ENCODE measurements around the gene DSTN. TPM values are rescaled to one million over a fixed set of nuclear protein-coding genes. Genes with fewer than 3 reads are reported as not detected.

The DSTN gene
- total RNA-seq, 1 donor from 2014 or later, result 326 TPM

DNA sequence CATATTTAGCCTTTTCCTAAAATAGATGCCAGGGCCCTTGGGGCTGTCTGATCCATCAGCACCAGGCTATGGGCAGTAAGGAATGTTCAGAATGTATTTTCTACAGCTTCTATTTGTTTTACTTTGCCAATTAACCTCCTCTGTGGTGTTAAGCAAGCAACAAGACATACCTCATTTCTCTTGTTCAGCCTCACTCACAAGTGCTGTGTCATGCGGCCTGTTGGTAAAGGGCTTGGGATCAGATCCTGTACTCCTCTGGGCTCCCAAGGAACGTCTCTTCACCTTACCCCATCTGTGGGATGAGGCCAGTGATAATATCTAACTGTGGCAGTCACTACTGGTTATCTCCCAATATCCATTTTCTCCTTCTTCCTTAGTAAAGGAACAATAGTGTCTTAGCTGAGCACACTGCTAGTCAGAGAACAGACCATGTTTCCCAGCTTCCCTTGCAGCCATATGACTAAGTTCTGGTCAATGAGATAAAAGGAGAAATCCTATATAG lies 7.0 kb upstream of the DSTN start:
- no peak overlapping the region for H3K4me3 ChIP-seq
- no peaks in the 10 kb centered on the region for H3K36me3 ChIP-seq
- TF ChIP-seq POLR2AphosphoS5 (IDR thresholded peaks at IDR 0.05; ENCODE audit: insufficient read depth in 1 of 2, low read depth in 1 of 2), result no peak
- TF ChIP-seq, protein P1, sequence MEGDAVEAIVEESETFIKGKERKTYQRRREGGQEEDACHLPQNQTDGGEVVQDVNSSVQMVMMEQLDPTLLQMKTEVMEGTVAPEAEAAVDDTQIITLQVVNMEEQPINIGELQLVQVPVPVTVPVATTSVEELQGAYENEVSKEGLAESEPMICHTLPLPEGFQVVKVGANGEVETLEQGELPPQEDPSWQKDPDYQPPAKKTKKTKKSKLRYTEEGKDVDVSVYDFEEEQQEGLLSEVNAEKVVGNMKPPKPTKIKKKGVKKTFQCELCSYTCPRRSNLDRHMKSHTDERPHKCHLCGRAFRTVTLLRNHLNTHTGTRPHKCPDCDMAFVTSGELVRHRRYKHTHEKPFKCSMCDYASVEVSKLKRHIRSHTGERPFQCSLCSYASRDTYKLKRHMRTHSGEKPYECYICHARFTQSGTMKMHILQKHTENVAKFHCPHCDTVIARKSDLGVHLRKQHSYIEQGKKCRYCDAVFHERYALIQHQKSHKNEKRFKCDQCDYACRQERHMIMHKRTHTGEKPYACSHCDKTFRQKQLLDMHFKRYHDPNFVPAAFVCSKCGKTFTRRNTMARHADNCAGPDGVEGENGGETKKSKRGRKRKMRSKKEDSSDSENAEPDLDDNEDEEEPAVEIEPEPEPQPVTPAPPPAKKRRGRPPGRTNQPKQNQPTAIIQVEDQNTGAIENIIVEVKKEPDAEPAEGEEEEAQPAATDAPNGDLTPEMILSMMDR (IDR thresholded peaks at IDR 0.05), result no peak
- no peak for TF ChIP-seq POLR2A (IDR thresholded peaks at IDR 0.05)
- H3K27me3 ChIP-seq, result no peaks in the 10 kb centered on the region
- DNase-seq (ENCODE audit: extremely low spot score in 2 of 2), result no peak
- intact Hi-C loops (cut with DNase I), result no loop called here
- H3K4me1 ChIP-seq, result peaks cover 26% of the 10 kb centered on the region
- no peaks in the 10 kb centered on the region for H3K9me3 ChIP-seq
- no peak overlapping the region for H3K27ac ChIP-seq

DNA sequence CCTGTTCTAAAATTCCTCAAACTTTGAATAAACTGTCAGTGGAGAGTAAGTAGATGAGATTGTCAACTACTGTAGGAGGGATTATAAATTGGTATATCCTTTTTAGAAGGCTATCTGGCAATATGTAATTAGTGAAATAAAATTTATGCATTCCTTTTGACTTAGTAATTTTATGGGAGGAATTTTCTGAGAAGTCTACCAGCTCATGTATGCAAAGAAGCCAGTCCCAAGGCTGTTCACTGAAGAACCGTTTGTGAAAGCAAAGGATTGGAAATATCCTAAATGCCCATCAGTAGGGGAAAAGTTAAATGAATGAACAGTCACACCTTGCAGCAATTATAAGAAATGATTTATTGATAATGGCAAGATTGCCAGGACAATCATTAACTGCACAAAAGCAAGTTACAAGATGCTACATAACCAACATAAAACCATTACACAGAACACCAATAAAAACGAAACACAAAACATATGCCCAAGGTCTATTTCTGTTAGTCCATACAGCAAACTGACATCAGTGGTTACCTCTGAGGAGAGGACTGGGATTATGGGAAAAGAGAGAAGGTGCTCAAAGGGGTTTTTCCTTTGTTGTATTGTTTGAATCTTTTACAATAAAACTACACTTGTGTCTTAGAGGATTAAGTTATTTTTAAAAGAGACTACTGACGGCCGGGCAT lies 4.6 kb upstream of the DSTN start:
- DNase-seq (ENCODE audit: extremely low spot score in 2 of 2), result no peak
- peaks cover 16% of the 10 kb centered on the region for H3K4me1 ChIP-seq
- TF ChIP-seq, protein P1 (IDR thresholded peaks at IDR 0.05), result no peak
- TF ChIP-seq POLR2AphosphoS5 (IDR thresholded peaks at IDR 0.05; ENCODE audit: insufficient read depth in 1 of 2, low read depth in 1 of 2) (no peak), POLR2A (IDR thresholded peaks at IDR 0.05) (no peak)
- H3K27ac ChIP-seq, result no peak overlapping the region
- H3K4me3 ChIP-seq, result no peak overlapping the region
- H3K36me3 ChIP-seq, result no peaks in the 10 kb centered on the region
- no peaks in the 10 kb centered on the region for H3K9me3 ChIP-seq
- H3K27me3 ChIP-seq, result no peaks in the 10 kb centered on the region
- intact Hi-C loops (cut with DNase I), result no loop called here

DNA sequence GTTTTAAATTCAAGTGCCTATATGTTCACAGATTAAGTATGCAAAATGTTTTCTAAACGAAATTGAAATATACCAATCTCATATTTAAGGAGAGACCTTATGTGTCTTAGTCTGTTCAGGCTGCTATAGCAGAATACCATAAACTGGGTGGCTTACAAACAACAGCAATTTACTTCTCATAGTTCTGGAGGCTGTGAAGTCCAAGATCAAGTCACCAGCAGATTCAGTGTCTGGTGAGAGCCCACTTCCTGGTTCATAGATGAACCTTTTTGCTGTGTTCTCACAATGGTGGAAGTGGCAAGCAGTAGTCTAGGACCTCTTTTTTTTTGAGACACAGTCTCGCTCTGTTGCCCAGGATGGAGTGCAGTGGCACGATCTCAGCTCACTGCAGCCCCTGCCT lies 3.5 kb upstream of the DSTN start:
- TF ChIP-seq POLR2AphosphoS5 (IDR thresholded peaks at IDR 0.05; ENCODE audit: insufficient read depth in 1 of 2, low read depth in 1 of 2), result no peak
- TF ChIP-seq POLR2A (IDR thresholded peaks at IDR 0.05), result no peak
- TF ChIP-seq, protein P1 (IDR thresholded peaks at IDR 0.05), result no peak
- Histone ChIP-seq H3K27ac (peak overlapping the region; percentile 30), H3K4me1 (peaks cover 20% of the 10 kb centered on the region), H3K36me3 (no peaks in the 10 kb centered on the region), H3K27me3 (no peaks in the 10 kb centered on the region), H3K4me3 (no peak overlapping the region), H3K9me3 (no peaks in the 10 kb centered on the region)
- DNase-seq (ENCODE audit: extremely low spot score in 2 of 2), result no peak
- intact Hi-C loops (cut with DNase I), result no loop called here

DNA sequence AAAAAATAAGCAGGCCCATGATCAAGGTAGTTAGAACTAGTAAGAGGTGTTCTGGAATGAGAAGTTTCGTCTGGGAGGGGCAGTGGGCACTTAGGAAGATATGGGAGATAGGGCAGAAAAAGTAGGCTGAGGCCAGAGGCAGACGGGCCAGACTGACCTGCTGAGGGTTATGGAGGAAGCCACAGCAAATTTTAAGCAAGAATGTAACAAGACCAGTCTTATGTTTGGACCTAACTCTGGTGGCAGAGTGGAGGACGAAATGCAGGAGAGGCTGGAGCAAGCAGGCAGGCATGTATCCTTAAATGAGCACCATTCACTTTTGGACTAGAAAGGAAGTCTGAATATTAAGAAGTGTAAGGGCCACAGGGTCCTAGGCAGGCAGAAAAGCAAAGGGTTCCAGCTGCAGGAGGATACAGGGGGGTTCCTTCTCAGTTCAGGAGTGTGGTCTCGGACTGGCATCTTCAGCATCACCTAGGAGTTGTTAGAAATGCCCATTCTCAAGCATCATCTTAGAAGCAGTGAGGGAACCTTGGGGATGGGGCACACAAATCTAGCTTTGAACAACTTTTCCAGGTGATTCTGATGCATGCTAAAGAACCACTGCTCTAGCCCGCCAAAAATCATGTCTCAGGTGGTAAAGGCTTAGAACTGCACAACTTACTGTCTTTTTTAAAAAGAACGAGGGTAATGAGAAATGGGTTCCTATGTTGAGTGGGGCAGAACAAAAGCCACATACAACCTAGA lies 1.7 kb upstream of the DSTN start:
- H3K4me1 ChIP-seq, result peaks cover 38% of the 10 kb centered on the region
- TF ChIP-seq POLR2AphosphoS5 (IDR thresholded peaks at IDR 0.05; ENCODE audit: insufficient read depth in 1 of 2, low read depth in 1 of 2) (no peak), POLR2A (IDR thresholded peaks at IDR 0.05) (no peak)
- TF ChIP-seq, protein P1 (IDR thresholded peaks at IDR 0.05), result no peak
- intact Hi-C loops (cut with DNase I), result no loop called here
- no peaks in the 10 kb centered on the region for H3K9me3 ChIP-seq
- no peaks in the 10 kb centered on the region for H3K27me3 ChIP-seq
- H3K36me3 ChIP-seq, result no peaks in the 10 kb centered on the region
- no peak for DNase-seq (ENCODE audit: extremely low spot score in 2 of 2)
- H3K4me3 ChIP-seq, result peak overlapping the region; percentile 94 to 96
- peak overlapping the region; percentile 99 for H3K27ac ChIP-seq
